Muscle layer of colon (tissue), 2 donors: ENCODE data around the gene PTPRR.

Experiments
- H3K27ac ChIP-seq: one replicate; pipeline ENCODE4 v1.7.0; 2013; ENCODE audit warnings: low read depth, mild to moderate bottlenecking, low read length, moderate library complexity
- H3K27me3 ChIP-seq, 2 donors: one replicate each; pipeline ENCODE4 v1.7.0; 2013; ENCODE audit warnings: low read length in 2 of 2, mild to moderate bottlenecking in 2 of 2; ENCODE audit not compliant: insufficient read depth in 2 of 2, control insufficient read depth in 1 of 2
- H3K36me3 ChIP-seq: one replicate; pipeline ENCODE4 v1.7.0; 2013; ENCODE audit warnings: mild to moderate bottlenecking, low read length; ENCODE audit not compliant: insufficient read depth
- H3K4me1 ChIP-seq: one replicate; pipeline ENCODE4 v1.7.0; 2013; ENCODE audit warnings: mild to moderate bottlenecking, low read length; ENCODE audit not compliant: insufficient read depth
- H3K4me3 ChIP-seq, 2 donors: one replicate each; pipeline ENCODE4 v1.7.0; 2013; ENCODE audit warnings: low read length in 2 of 2, low read depth in 1 of 2, mild to moderate bottlenecking in 1 of 2, moderate library complexity in 1 of 2
- H3K9ac ChIP-seq: one replicate; pipeline ENCODE4 v1.7.0; 2013; ENCODE audit warnings: low read length
- H3K9me3 ChIP-seq: one replicate; pipeline ENCODE4 v1.7.0; 2013; ENCODE audit warnings: mild to moderate bottlenecking, low read length
- donor health status: abdominal sarcoma.
- donor health status: Adenocarcinoma of cecum.

PTPRR gene

DNA sequence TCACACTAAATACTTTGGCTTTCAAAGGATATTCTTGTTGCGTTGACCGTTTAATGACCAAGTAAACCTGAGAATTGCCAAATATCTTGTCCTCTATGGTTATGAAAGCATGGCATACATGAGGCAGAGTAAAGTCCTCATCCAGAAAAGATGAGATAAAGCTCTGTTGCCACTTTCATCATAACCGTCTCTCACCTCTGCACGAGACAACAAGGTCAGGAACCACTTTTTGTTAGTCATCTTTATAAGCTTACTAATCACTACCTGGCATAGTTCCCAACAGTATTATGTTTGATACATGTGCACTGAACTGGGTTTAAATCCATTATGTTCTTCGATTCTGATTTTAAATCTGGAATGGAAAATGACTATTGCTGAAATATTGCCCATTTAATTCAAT is 314.6 kb downstream of the PTPRR start:
- Histone ChIP-seq H3K27ac (no peak overlapping the region), H3K9ac (no peak overlapping the region), H3K36me3 (no peaks in the 10 kb centered on the region), H3K4me1 (no peaks in the 10 kb centered on the region), H3K4me3 (no peak overlapping the region), H3K27me3 (peaks cover 0 to 11% of the 10 kb centered on the region in 2 donors), H3K9me3 (no peaks in the 10 kb centered on the region)

DNA sequence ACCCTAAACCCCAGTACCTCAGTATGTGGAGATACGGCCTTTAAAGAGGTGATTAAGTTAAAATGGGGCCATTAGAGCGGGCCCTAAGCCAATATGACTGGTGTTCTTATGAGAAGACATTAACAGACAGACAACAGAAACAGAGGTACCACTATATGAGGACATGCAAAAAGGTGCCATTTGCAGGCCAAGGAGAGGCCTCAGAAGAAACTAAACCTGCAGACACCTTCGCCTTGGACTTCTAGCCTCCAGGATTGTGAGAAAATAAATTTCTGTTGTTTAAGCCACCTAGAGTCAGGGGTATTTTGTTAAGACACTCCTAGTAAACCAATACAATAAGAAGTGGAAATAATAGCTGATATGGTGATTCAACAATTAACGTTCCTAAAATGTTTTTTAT is 315.9 kb downstream of the PTPRR start:
- H3K27ac ChIP-seq: no peak overlapping the region
- no peaks in the 10 kb centered on the region for H3K36me3 ChIP-seq
- peaks cover 0 to 11% of the 10 kb centered on the region in 2 donors for H3K27me3 ChIP-seq
- no peak overlapping the region for H3K9ac ChIP-seq
- no peak overlapping the region for H3K4me3 ChIP-seq
- no peaks in the 10 kb centered on the region for H3K9me3 ChIP-seq
- no peaks in the 10 kb centered on the region for H3K4me1 ChIP-seq

DNA sequence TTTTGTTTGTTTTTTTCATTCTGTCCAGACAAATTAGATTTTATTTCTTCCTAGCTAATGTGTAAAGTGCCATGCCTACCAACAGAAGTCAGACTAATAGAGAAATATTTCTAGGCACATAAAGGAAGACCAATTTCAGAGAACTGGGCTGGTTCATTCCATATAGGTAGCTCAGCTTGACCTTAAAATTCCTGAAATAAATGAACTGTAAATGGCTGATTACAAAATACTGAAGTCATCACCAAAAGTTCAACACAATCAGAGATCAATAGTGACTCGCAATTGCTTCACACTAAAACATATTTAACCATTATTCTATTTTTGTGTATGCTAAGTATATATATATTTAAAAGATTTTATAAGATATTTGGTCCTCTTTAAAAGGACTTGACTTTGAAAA is 317.5 kb downstream of the PTPRR start:
- Histone ChIP-seq H3K9me3 (no peaks in the 10 kb centered on the region), H3K27me3 (no peaks in the 10 kb centered on the region), H3K27ac (no peak overlapping the region), H3K4me3 (no peak overlapping the region), H3K4me1 (no peaks in the 10 kb centered on the region), H3K36me3 (no peaks in the 10 kb centered on the region), H3K9ac (no peak overlapping the region)

DNA sequence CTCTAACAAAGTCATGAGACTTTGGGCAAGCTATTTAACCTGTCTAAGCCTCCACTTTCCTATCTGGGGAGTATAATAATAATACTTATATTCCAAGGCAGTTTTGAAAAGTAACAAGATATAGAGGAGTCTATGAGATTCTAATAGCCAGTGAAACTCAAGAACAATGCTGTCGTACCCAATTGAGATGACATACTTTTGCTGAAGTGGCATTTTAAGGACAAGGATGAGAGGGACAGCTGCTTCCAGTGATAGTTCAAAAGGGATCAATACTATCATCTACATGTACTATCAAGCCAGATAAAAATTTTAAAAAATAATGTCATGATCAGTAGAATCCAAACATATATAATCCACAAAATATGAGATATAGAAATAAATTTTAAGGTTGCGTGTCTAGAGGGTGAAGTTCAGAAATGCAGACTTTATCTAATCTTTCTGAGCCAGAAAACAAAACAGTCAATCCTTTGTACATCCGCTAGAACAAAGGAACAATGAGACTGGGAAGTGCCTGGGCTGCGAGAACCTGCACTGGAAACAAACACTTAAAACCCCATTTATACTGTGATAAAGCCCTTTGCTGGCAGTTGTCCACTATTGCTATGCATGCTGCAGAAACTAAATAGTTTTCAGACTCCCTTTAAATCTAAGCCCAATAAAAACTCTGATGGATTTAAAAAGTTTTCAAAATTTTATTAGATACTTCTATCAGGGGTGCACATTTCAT is 321.9 kb downstream of the PTPRR start:
- no peaks in the 10 kb centered on the region for H3K27me3 ChIP-seq
- no peak overlapping the region for H3K9ac ChIP-seq
- no peak overlapping the region for H3K4me3 ChIP-seq
- no peak overlapping the region for H3K27ac ChIP-seq
- no peaks in the 10 kb centered on the region for H3K4me1 ChIP-seq
- no peaks in the 10 kb centered on the region for H3K36me3 ChIP-seq
- no peaks in the 10 kb centered on the region for H3K9me3 ChIP-seq

GRCh38 chr12:70592664-70593063 is 327.9 kb downstream of the PTPRR start:
- no peaks in the 10 kb centered on the region for H3K4me1 ChIP-seq
- no peaks in the 10 kb centered on the region for H3K27me3 ChIP-seq
- no peak overlapping the region for H3K9ac ChIP-seq
- no peaks in the 10 kb centered on the region for H3K9me3 ChIP-seq
- no peak overlapping the region for H3K4me3 ChIP-seq
- no peak overlapping the region for H3K27ac ChIP-seq
- H3K36me3 ChIP-seq: no peaks in the 10 kb centered on the region

- Histone ChIP-seq H3K27me3 (no peaks in the 10 kb centered on the region), H3K9ac (no peak overlapping the region), H3K9me3 (no peaks in the 10 kb centered on the region), H3K4me3 (no peak overlapping the region), H3K36me3 (no peaks in the 10 kb centered on the region), H3K4me1 (no peaks in the 10 kb centered on the region), H3K27ac (no peak overlapping the region)
Observed at GRCh38 chr12:70590549-70591226, 329.9 kb downstream of the PTPRR start.

- Histone ChIP-seq H3K4me1 (no peaks in the 10 kb centered on the region), H3K9ac (no peak overlapping the region), H3K9me3 (no peaks in the 10 kb centered on the region), H3K4me3 (no peak overlapping the region), H3K36me3 (no peaks in the 10 kb centered on the region), H3K27ac (no peak overlapping the region), H3K27me3 (no peaks in the 10 kb centered on the region)
Observed at GRCh38 chr12:70590051-70590450, 330.5 kb downstream of the PTPRR start.
